Hematopoietic multipotent progenitor cell treated with erythropoietin and hydrocortisone succinate and interleukin-3 and kit ligand, for 6 days (in vitro differentiated cells): ENCODE data around the gene CENPF.
"Not testable (repeated sequence)": the region's sequence is repeated elsewhere in the genome, so short reads cannot be mapped to it uniquely, and the experiment has no call there.

Experiments
- DNase-seq: peaks from one replicate; pipeline ENCODE4 v3.0.0-alpha.2; 2015

The CENPF gene

GRCh38 chr1:214602764-214603657, at the start of gene CENPF:
TSS of gene CENPF (plus strand) at chr1:214603195. CDS start at chr1:214613755, 10,560 bp downstream.
- peak; percentile 99 for DNase-seq

GRCh38 chr1:214557952-214558735, 44.9 kb upstream of the CENPF start:
- DNase-seq: no peak

- DNase-seq: no peak
Measured at GRCh38 chr1:214563881-214564280, 39.1 kb upstream of the CENPF start.

GRCh38 chr1:214565310-214565709, 37.7 kb upstream of the CENPF start:
- DNase-seq: no peak

GRCh38 chr1:214566158-214567104, 36.6 kb upstream of the CENPF start:
- DNase-seq: no peak

GRCh38 chr1:214567481-214567980, 35.5 kb upstream of the CENPF start:
- DNase-seq: no peak

- no peak for DNase-seq
Measured at GRCh38 chr1:214568328-214568727, 34.7 kb upstream of the CENPF start.

- no peak for DNase-seq
Measured at GRCh38 chr1:214569357-214570004, 33.5 kb upstream of the CENPF start.

- no peak for DNase-seq
Measured at GRCh38 chr1:214570442-214570841, 32.6 kb upstream of the CENPF start.

GRCh38 chr1:214571281-214571680, 31.7 kb upstream of the CENPF start:
- DNase-seq: no peak

GRCh38 chr1:214573386-214574318, 29.3 kb upstream of the CENPF start:
- DNase-seq: no peak

- no peak for DNase-seq
Measured at GRCh38 chr1:214574598-214575411, 28.2 kb upstream of the CENPF start.

GRCh38 chr1:214576120-214576519, 26.9 kb upstream of the CENPF start:
- not testable (repeated sequence) for DNase-seq

GRCh38 chr1:214579183-214579582, 23.8 kb upstream of the CENPF start:
- DNase-seq: no peak

GRCh38 chr1:214581785-214582184, 21.2 kb upstream of the CENPF start:
- DNase-seq: no peak

- DNase-seq: no peak
Measured at GRCh38 chr1:214582289-214582891, 20.6 kb upstream of the CENPF start.

- no peak for DNase-seq
Measured at GRCh38 chr1:214583113-214583512, 19.9 kb upstream of the CENPF start.

GRCh38 chr1:214583824-214584554, 19.0 kb upstream of the CENPF start:
- no peak for DNase-seq
